GM23338 (cell line): ENCODE measurements around the gene SRSF7. TPM values are rescaled to one million over a fixed set of nuclear protein-coding genes. Genes with fewer than 3 reads are reported as not detected.

Experiments
- ATAC-seq: fragments of 200-7000 bp; cut with Tn5 transposase; 3 replicates; pipeline ENCODE4 v1.9.1; 2020
- DNase-seq: peaks from one replicate; pipeline ENCODE4 v3.0.0-alpha.2; 2015; ENCODE audit warnings: low spot score
- H2AFZ ChIP-seq: fragments of 200-600 bp; sonication (generic); 2 replicates; pipeline ENCODE4 v1.8.0; 2016; ENCODE audit warnings: antibody characterized with exemption, mild to moderate bottlenecking, moderate library complexity
- H3F3A ChIP-seq: fragments of 200-600 bp; sonication (generic); replicated peaks from 2 replicates; pipeline ENCODE4 v1.8.0; 2017; ENCODE audit warnings: antibody characterized with exemption, mixed run types, low read depth
- H3K27ac ChIP-seq: fragments of 200-600 bp; sonication (generic); 2 replicates; pipeline ENCODE4 v1.6.1; 2016; ENCODE audit warnings: low read depth
- H3K27me3 ChIP-seq: fragments of 200-600 bp; sonication (generic); 2 replicates; pipeline ENCODE4 v1.8.0; 2016; ENCODE audit warnings: mild to moderate bottlenecking, mixed run types, moderate library complexity; ENCODE audit not compliant: insufficient read depth
- H3K36me3 ChIP-seq: fragments of 200-600 bp; sonication (generic); 2 replicates; pipeline ENCODE4 v1.8.0; 2016; ENCODE audit warnings: mild to moderate bottlenecking; ENCODE audit not compliant: insufficient read depth
- H3K4me1 ChIP-seq: fragments of 200-600 bp; sonication (generic); 2 replicates; pipeline ENCODE4 v1.8.0; 2016; ENCODE audit warnings: mild to moderate bottlenecking, moderate library complexity; ENCODE audit not compliant: insufficient read depth
- H3K4me2 ChIP-seq: fragments of 200-600 bp; sonication (generic); 2 replicates; pipeline ENCODE4 v1.7.1; 2017; ENCODE audit warnings: mixed run types
- H3K4me3 ChIP-seq: fragments of 200-600 bp; sonication (generic); 2 replicates; pipeline ENCODE4 v1.6.1; 2016; ENCODE audit warnings: mixed run types
- H3K79me2 ChIP-seq: fragments of 200-600 bp; sonication (generic); replicated peaks from 2 replicates; pipeline ENCODE4 v1.8.0; 2017; ENCODE audit warnings: mild to moderate bottlenecking; ENCODE audit not compliant: insufficient read depth
- H3K9me2 ChIP-seq: fragments of 200-600 bp; sonication (generic); 2 replicates; pipeline ENCODE4 v1.8.0; 2017; ENCODE audit not compliant: insufficient read depth
- H4K20me1 ChIP-seq: fragments of 200-600 bp; sonication (generic); replicated peaks from 2 replicates; pipeline ENCODE4 v1.8.0; 2017; ENCODE audit warnings: mild to moderate bottlenecking; ENCODE audit not compliant: insufficient read depth
- H3K27ac Mint-ChIP-seq: 2 replicates; pipeline ENCODE4 v1.8.0; 2020; ENCODE audit warnings: inconsistent platforms, mild to moderate bottlenecking, moderate library complexity, mixed read lengths
- H3K27me3 Mint-ChIP-seq: 3 replicates; pipeline ENCODE4 v1.8.0; 2022; ENCODE audit warnings: low read depth, mild to moderate bottlenecking, moderate library complexity, mixed read lengths, inconsistent platforms; ENCODE audit not compliant: insufficient read depth, poor library complexity
- H3K36me3 Mint-ChIP-seq: 3 replicates; pipeline ENCODE4 v1.8.0; 2021; ENCODE audit warnings: low read depth, mild to moderate bottlenecking, inconsistent platforms, moderate library complexity, mixed read lengths
- H3K4me1 Mint-ChIP-seq: 3 replicates; pipeline ENCODE4 v1.8.0; 2020; ENCODE audit warnings: mild to moderate bottlenecking, inconsistent platforms, mixed read lengths
- H3K4me3 Mint-ChIP-seq: 3 replicates; pipeline ENCODE4 v1.8.0; 2021; ENCODE audit warnings: moderate library complexity, mild to moderate bottlenecking, inconsistent platforms, mixed read lengths
- H3K9me3 Mint-ChIP-seq: 3 replicates; pipeline ENCODE4 v1.8.0; 2020; ENCODE audit warnings: moderate library complexity, mild to moderate bottlenecking, inconsistent platforms, mixed read lengths
- CREB1 ChIP-seq: fragments of 250-450 bp; sonication (Bioruptor Pico); IDR thresholded peaks from 2 replicates; pipeline ENCODE4 v1.5.0; 2020; ENCODE audit warnings: low read depth, mild to moderate bottlenecking, moderate library complexity
- EZH2 ChIP-seq: fragments of 200-600 bp; sonication (generic); IDR thresholded peaks from one replicate; pipeline ENCODE4 v1.8.0; 2017; ENCODE audit warnings: antibody characterized with exemption, mild to moderate bottlenecking, low read depth; ENCODE audit not compliant: unreplicated experiment
- EZH2phosphoT487 ChIP-seq: fragments of 200-600 bp; sonication (generic); IDR thresholded peaks from one replicate; pipeline ENCODE4 v1.8.1; 2018; ENCODE audit warnings: antibody characterized with exemption; ENCODE audit not compliant: unreplicated experiment
- POLR2AphosphoS5 ChIP-seq: IDR thresholded peaks from 2 replicates; pipeline ENCODE4 v1.6.1; 2016; ENCODE audit warnings: antibody characterized with exemption, low read depth
- STAT1 ChIP-seq: IDR thresholded peaks from one replicate; pipeline ENCODE4 v1.6.1; 2016; ENCODE audit warnings: antibody characterized with exemption; ENCODE audit not compliant: unreplicated experiment
- ZNF114 ChIP-seq: fragments of 250-450 bp; sonication (Bioruptor Pico); IDR thresholded peaks from 2 replicates; pipeline ENCODE4 v1.5.0; 2020; ENCODE audit warnings: mild to moderate bottlenecking, moderate library complexity
- polyA plus RNA-seq: library from polyadenylated mRNA; unstranded; fragments of >200 nt; fragmentation: Nextera tagmentation; extraction: Ambion mirVana; gene quantifications from 2 replicates; pipeline ENCODE4 v1.2.1, GENCODE V29; 2016
- total RNA-seq: library from RNA; depleted of rRNA; stranded (reverse); fragments of >200 nt; shearing (Covaris generic); gene quantifications from 2 replicates; pipeline ENCODE4 v1.2.3, GENCODE V29; 2014
- TF ChIP-seq, protein P1 (sequence below): IDR thresholded peaks from one replicate; pipeline ENCODE4 v1.6.1; 2018; ENCODE audit warnings: antibody characterized with exemption; ENCODE audit not compliant: unreplicated experiment
- TF ChIP-seq, protein P2 (sequence below): IDR thresholded peaks from 2 replicates; pipeline ENCODE4 v1.6.1; 2016; ENCODE audit warnings: antibody characterized with exemption

The SRSF7 gene
- total and polyA plus RNA-seq, 2 experiments from 2014 or later, result 251 to 572 TPM

DNA sequence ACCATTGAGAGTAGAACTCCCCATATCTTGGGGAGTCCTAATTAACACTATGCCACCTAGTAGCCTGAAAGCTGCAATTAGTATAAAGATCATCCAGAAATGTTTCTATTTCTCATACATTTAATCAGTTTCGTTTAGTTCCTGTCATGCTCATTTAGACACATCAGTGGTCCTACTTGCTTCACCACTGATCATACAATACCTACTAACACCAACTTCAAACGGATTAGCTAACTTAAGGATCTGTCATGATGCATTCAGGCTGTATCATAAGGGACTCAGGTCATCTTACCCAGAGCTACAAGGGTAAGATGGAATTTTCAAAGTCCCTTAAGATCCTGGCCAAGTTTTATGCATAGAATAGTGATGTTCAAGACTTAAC, 6.8 kb downstream of the SRSF7 start (continued):
- TF ChIP-seq EZH2phosphoT487 (no peak), ZNF114 (CRISPR knock-in tag) (no peak), POLR2AphosphoS5 (no peak), CREB1 (CRISPR knock-in tag) (no peak)
- TF ChIP-seq, protein P1, sequence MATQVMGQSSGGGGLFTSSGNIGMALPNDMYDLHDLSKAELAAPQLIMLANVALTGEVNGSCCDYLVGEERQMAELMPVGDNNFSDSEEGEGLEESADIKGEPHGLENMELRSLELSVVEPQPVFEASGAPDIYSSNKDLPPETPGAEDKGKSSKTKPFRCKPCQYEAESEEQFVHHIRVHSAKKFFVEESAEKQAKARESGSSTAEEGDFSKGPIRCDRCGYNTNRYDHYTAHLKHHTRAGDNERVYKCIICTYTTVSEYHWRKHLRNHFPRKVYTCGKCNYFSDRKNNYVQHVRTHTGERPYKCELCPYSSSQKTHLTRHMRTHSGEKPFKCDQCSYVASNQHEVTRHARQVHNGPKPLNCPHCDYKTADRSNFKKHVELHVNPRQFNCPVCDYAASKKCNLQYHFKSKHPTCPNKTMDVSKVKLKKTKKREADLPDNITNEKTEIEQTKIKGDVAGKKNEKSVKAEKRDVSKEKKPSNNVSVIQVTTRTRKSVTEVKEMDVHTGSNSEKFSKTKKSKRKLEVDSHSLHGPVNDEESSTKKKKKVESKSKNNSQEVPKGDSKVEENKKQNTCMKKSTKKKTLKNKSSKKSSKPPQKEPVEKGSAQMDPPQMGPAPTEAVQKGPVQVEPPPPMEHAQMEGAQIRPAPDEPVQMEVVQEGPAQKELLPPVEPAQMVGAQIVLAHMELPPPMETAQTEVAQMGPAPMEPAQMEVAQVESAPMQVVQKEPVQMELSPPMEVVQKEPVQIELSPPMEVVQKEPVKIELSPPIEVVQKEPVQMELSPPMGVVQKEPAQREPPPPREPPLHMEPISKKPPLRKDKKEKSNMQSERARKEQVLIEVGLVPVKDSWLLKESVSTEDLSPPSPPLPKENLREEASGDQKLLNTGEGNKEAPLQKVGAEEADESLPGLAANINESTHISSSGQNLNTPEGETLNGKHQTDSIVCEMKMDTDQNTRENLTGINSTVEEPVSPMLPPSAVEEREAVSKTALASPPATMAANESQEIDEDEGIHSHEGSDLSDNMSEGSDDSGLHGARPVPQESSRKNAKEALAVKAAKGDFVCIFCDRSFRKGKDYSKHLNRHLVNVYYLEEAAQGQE, result no peak

GRCh38 chr2:38743672-38744398, 7.3 kb downstream of the SRSF7 start:
- ATAC-seq (no peak), DNase-seq (no peak)
- Histone ChIP-seq H3K27me3 (no peaks in the 10 kb centered on the region), H3K36me3 (peaks cover 61% of the 10 kb centered on the region), H3K27ac (peak overlapping the region; percentile 60; the same call in 1 of the 2 replicates), H4K20me1 (peaks cover 53% of the 10 kb centered on the region), H3F3A (peaks cover 62% of the 10 kb centered on the region), H3K4me1 (no peaks in the 10 kb centered on the region), H3K4me3 (no peak overlapping the region), H3K4me2 (no peak overlapping the region), H2AFZ (no peak overlapping the region), H3K9me2 (no peaks in the 10 kb centered on the region), H3K79me2 (peaks cover 56% of the 10 kb centered on the region)
- peaks cover 24% of the 10 kb centered on the region for H3K4me1 Mint-ChIP-seq
- H3K27ac Mint-ChIP-seq, result 0 out of 2 replicates have a peak overlapping the region, but pooled peaks have one; percentile 31
- H3K9me3 Mint-ChIP-seq, result peaks cover 7% of the 10 kb centered on the region; the same call in 1 of the 3 replicates
- H3K36me3 Mint-ChIP-seq, result peaks cover 95% of the 10 kb centered on the region
- H3K27me3 Mint-ChIP-seq, result peaks cover 8% of the 10 kb centered on the region
- TF ChIP-seq, protein P2, sequence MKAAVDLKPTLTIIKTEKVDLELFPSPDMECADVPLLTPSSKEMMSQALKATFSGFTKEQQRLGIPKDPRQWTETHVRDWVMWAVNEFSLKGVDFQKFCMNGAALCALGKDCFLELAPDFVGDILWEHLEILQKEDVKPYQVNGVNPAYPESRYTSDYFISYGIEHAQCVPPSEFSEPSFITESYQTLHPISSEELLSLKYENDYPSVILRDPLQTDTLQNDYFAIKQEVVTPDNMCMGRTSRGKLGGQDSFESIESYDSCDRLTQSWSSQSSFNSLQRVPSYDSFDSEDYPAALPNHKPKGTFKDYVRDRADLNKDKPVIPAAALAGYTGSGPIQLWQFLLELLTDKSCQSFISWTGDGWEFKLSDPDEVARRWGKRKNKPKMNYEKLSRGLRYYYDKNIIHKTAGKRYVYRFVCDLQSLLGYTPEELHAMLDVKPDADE, result no peak
- TF ChIP-seq EZH2 (no peak), CREB1 (CRISPR knock-in tag) (no peak), EZH2phosphoT487 (no peak), STAT1 (no peak)
- no peak overlapping the region for H3K4me3 Mint-ChIP-seq
